ENCODE data around the gene PSPN. TPM values are rescaled to one million over a fixed set of nuclear protein-coding genes. Genes with fewer than 3 reads are reported as not detected.

PSPN gene
- total and polyA plus RNA-seq, 2 of the 13 experiments (the other 11 are each of a cell fraction or from before 2014, with no cell fraction given): 0.69 to 1.1 TPM

DNA sequence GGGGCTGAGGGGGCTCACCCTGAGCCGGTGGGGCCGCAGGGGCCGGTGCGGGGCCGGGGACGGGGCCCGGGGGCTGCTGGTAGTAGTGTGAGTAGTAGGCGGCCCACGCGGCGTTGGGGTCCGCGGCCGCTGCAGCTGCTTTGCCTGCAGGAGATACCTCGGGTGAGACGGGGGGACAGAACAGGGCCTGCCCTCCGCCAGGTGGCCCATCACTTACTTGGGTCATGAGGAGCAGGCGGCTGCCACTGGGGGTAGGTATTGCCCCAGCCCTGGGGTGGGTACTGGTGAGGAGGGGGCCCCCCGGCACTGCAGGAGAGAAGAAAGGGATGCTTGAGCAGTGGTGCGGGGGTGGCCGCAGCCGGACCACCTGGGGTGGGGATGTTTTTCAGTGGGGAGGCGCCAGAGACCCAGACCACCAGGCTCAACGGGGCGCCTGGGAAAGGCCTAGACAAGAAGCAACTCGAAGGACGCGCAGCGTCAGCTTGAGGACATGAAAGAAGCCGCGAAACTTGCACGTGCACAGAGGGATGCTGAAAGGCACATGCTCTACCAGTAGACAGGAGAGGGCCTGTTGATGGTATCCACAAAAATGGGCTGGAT, 40.0 kb upstream of the PSPN start:
- 96% methylated on average over 20 of the region's 32 CpGs for WGBS (ENCODE audit: low lambda C conversion rate)
- ChIA-PET POLR2A (no interaction called here), CTCF (ENCODE audit: low intra/inter-chr PET ratio, low total read pairs) (no interaction called here)
- ATAC-seq: no peak
- Histone ChIP-seq H3K4me1 (ENCODE audit: insufficient read depth, low read length) (no peaks in the 10 kb centered on the region), H3K4me3 (replicated peaks in 1 of 3; ENCODE audit: insufficient read depth in 1 of 3, low read depth in 2 of 3, low read length in 3 of 3) (no peak overlapping the region), H3K9me3 (ENCODE audit: low read length) (no peaks in the 10 kb centered on the region), H3K4me2 (ENCODE audit: low read depth, low read length) (no peak overlapping the region), H3K9ac (ENCODE audit: insufficient read depth, low read depth, low read length) (no peak overlapping the region), H3K27ac (ENCODE audit: extremely low read length, insufficient read depth, low read length) (no peak overlapping the region), H3K27me3 (ENCODE audit: control insufficient read depth in 1 of 2, insufficient read depth in 2 of 2, low read length in 2 of 2) (no peaks in the 10 kb centered on the region), H3K36me3 (replicated peaks in 1 of 2; ENCODE audit: control insufficient read depth in 1 of 2, insufficient read depth in 2 of 2, low read length in 2 of 2) (peaks cover 36 to 69% of the 10 kb centered on the region in 2 experiments), H4K20me1 (ENCODE audit: insufficient read depth, low read length) (peaks cover 26% of the 10 kb centered on the region; the same call in 1 of the 2 replicates), H3K79me2 (ENCODE audit: insufficient read depth, low read length) (peaks cover 18% of the 10 kb centered on the region), H2AFZ (ENCODE audit: low read length) (no peak overlapping the region)
- BruUV-seq (replicated peaks): no TSS peak
- no peak for DNase-seq (ENCODE audit: low spot score)
- intact Hi-C loops (cut with micrococcal nuclease; ENCODE audit: unreplicated experiment): no loop called here
- TF ChIP-seq, protein P1, sequence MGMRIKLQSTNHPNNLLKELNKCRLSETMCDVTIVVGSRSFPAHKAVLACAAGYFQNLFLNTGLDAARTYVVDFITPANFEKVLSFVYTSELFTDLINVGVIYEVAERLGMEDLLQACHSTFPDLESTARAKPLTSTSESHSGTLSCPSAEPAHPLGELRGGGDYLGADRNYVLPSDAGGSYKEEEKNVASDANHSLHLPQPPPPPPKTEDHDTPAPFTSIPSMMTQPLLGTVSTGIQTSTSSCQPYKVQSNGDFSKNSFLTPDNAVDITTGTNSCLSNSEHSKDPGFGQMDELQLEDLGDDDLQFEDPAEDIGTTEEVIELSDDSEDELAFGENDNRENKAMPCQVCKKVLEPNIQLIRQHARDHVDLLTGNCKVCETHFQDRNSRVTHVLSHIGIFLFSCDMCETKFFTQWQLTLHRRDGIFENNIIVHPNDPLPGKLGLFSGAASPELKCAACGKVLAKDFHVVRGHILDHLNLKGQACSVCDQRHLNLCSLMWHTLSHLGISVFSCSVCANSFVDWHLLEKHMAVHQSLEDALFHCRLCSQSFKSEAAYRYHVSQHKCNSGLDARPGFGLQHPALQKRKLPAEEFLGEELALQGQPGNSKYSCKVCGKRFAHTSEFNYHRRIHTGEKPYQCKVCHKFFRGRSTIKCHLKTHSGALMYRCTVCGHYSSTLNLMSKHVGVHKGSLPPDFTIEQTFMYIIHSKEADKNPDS (CRISPR knock-in tag; IDR thresholded peaks at IDR 0.05): no peak
- TF ChIP-seq ZNF367 (CRISPR knock-in tag; IDR thresholded peaks at IDR 0.05; ENCODE audit: borderline replicate concordance) (no peak), CREB1 (IDR thresholded peaks at IDR 0.05) (no peak), CREB1 (CRISPR knock-in tag; IDR thresholded peaks at IDR 0.05) (no peak), POLR2A (IDR thresholded peaks at IDR 0.05; ENCODE audit: insufficient read depth in 1 of 2, low read depth in 2 of 2, low read length in 2 of 2) (0 out of 4 replicates have a peak, but pooled peaks of 1 of the 2 experiments have one; percentile 8), RBM22 (optimal IDR thresholded peaks at IDR 0.05; ENCODE audit: low read length) (peak; percentile 45)
- TF ChIP-seq, protein P2, sequence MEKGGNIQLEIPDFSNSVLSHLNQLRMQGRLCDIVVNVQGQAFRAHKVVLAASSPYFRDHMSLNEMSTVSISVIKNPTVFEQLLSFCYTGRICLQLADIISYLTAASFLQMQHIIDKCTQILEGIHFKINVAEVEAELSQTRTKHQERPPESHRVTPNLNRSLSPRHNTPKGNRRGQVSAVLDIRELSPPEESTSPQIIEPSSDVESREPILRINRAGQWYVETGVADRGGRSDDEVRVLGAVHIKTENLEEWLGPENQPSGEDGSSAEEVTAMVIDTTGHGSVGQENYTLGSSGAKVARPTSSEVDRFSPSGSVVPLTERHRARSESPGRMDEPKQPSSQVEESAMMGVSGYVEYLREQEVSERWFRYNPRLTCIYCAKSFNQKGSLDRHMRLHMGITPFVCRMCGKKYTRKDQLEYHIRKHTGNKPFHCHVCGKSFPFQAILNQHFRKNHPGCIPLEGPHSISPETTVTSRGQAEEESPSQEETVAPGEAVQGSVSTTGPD (CRISPR knock-in tag; IDR thresholded peaks at IDR 0.05): no peak
- in situ Hi-C loops (cut with HindIII; ENCODE audit: extremely low pct_ligation_motif_present, low pct_unique_long_range_greater_than_20kb): no loop called here
- no peak for FAIRE-seq

Data from HepG2 (cell line).